Stimulated activated CD8-positive, alpha-beta memory T cell treated with anti-CD3 and anti-CD28 coated beads, Interleukin-12 subunit alpha, Interleukin-12 subunit beta, amount 100 ng/mL, for 24 hours (primary cell): ENCODE measurements around the gene REG3A.

ENCODE experiments used
- DNase-seq: peaks from one replicate; pipeline ENCODE4 v3.0.0-alpha.2; 2020; ENCODE audit errors: extremely low read depth

REG3A gene

GRCh38 chr2:79159653-79160052, at the start of gene REG3A:
Gene REG3A (minus strand): TSS chr2:79159753. CDS start chr2:79159405, 348 bp downstream.
- DNase-seq, result no peak

- no peak for DNase-seq
Observed at GRCh38 chr2:79200762-79201161, 41.2 kb upstream of the REG3A start.

- DNase-seq, result no peak
Observed at GRCh38 chr2:79191816-79192215, 32.3 kb upstream of the REG3A start.

- no peak for DNase-seq
Observed at GRCh38 chr2:79191081-79191480, 31.5 kb upstream of the REG3A start.

GRCh38 chr2:79189465-79189864, 29.9 kb upstream of the REG3A start:
- DNase-seq, result no peak

- no peak for DNase-seq
Observed at GRCh38 chr2:79181617-79182016, 22.1 kb upstream of the REG3A start.

- no peak for DNase-seq
Observed at GRCh38 chr2:79180092-79180491, 20.5 kb upstream of the REG3A start.

GRCh38 chr2:79179036-79179435, 19.5 kb upstream of the REG3A start:
- no peak for DNase-seq

- DNase-seq, result no peak
Observed at GRCh38 chr2:79178076-79178674, 18.6 kb upstream of the REG3A start.

- no peak for DNase-seq
Observed at GRCh38 chr2:79171348-79171958, 11.9 kb upstream of the REG3A start.

- DNase-seq, result no peak
Observed at GRCh38 chr2:79162801-79163200, 3.2 kb upstream of the REG3A start.

- DNase-seq, result no peak
Observed at GRCh38 chr2:79162132-79162531, 2.6 kb upstream of the REG3A start.

GRCh38 chr2:79159030-79159429, 523 bp downstream of the REG3A start:
- DNase-seq, result no peak

- no peak for DNase-seq
Observed at GRCh38 chr2:79155826-79156476, 3.6 kb downstream of the REG3A start.

- DNase-seq, result no peak
Observed at GRCh38 chr2:79139423-79139822, 20.1 kb downstream of the REG3A start.

- no peak for DNase-seq
Observed at GRCh38 chr2:79138385-79138784, 21.2 kb downstream of the REG3A start.

GRCh38 chr2:79131687-79132086, 27.9 kb downstream of the REG3A start:
- no peak for DNase-seq

- no peak for DNase-seq
Observed at GRCh38 chr2:79129804-79130203, 29.7 kb downstream of the REG3A start.

GRCh38 chr2:79129260-79129659, 30.3 kb downstream of the REG3A start:
- DNase-seq, result no peak

GRCh38 chr2:79128406-79128805, 31.1 kb downstream of the REG3A start:
- DNase-seq, result no peak

GRCh38 chr2:79125721-79125985, 33.9 kb downstream of the REG3A start:
- no peak for DNase-seq

GRCh38 chr2:79124907-79125720, 34.4 kb downstream of the REG3A start:
- DNase-seq, result no peak

- no peak for DNase-seq
Observed at GRCh38 chr2:79122676-79123075, 36.9 kb downstream of the REG3A start.
